SK-N-SH (cell line): ENCODE data around the gene GAN. TPM values are rescaled to one million over a fixed set of nuclear protein-coding genes. Genes with fewer than 3 reads are reported as not detected.

Experiments used
- CTCF ChIA-PET: fragments of 300-600, 350-600 bp; formaldehyde crosslinking; extraction: SDS; loops from one replicate; lab custom pipeline; 2021; lab: Yijun Ruan, JAX
- POLR2A ChIA-PET: fragments of 350-600 bp; sonication (Branson Sonifier 250); formaldehyde crosslinking; extraction: SDS; loops from one replicate; lab custom pipeline; 2020; ENCODE audit warnings: antibody characterized with exemption, inconsistent platforms; lab: Yijun Ruan, JAX
- DNase-seq: peaks from one replicate; pipeline ENCODE4 v3.0.0; 2012
- H2AFZ ChIP-seq: fragments of 200-600 bp; sonication (generic); 2 replicates; pipeline ENCODE4 v1.8.1; 2016; ENCODE audit warnings: antibody characterized with exemption, mild to moderate bottlenecking, low read depth
- H3F3A ChIP-seq: fragments of 200-600 bp; sonication (generic); replicated peaks from 2 replicates; pipeline ENCODE3; 2016; ENCODE audit warnings: antibody characterized with exemption, mild to moderate bottlenecking; ENCODE audit not compliant: insufficient read depth
- H3K27ac ChIP-seq, 2 experiments: fragments of 200-500 bp in 1 of 2; fragments of 200-600 bp in 1 of 2; sonication (Bioruptor generic) in 1 of 2; sonication (generic), shearing (Covaris generic) in 1 of 2; 2 replicates each; pipeline versions ENCODE4 v1.5.1 to v1.6.1; 2014 to 2016; ENCODE audit warnings: low read depth in 2 of 2, inconsistent platforms in 1 of 2, low read length in 1 of 2, mild to moderate bottlenecking in 1 of 2, mixed read lengths in 1 of 2
- H3K27me3 ChIP-seq: fragments of 200-600 bp; sonication (generic), shearing (Covaris generic); 2 replicates; pipeline ENCODE4 v1.6.1; 2016; ENCODE audit warnings: mixed run types; ENCODE audit not compliant: insufficient read depth
- H3K36me3 ChIP-seq, 2 experiments: fragments of 200-500 bp in 1 of 2; fragments of 200-600 bp in 1 of 2; sonication (Bioruptor generic) in 1 of 2; sonication (generic) in 1 of 2; replicated peaks in 1 of 2; 2 replicates each; pipeline versions ENCODE3 to v1.5.1; 2014 to 2016; ENCODE audit warnings: low read length in 1 of 2, mild to moderate bottlenecking in 1 of 2; ENCODE audit not compliant: insufficient read depth in 2 of 2, control insufficient read depth in 1 of 2
- H3K4me1 ChIP-seq, 2 experiments: fragments of 200-500 bp in 1 of 2; fragments of 200-600 bp in 1 of 2; sonication (Bioruptor generic) in 1 of 2; sonication (generic), shearing (Covaris generic) in 1 of 2; 2 replicates each; pipeline versions ENCODE4 v1.5.1 to v1.6.1; 2014 to 2016; ENCODE audit warnings: low read depth in 1 of 2, low read length in 1 of 2, mixed run types in 1 of 2; ENCODE audit not compliant: insufficient read depth in 2 of 2, control insufficient read depth in 1 of 2
- H3K4me2 ChIP-seq: fragments of 200-600 bp; sonication (generic), shearing (Covaris generic); 2 replicates; pipeline ENCODE4 v1.6.1; 2017; ENCODE audit warnings: mixed run types
- H3K4me3 ChIP-seq, 2 experiments: fragments of 200-500 bp in 1 of 2; fragments of 200-600 bp in 1 of 2; sonication (Bioruptor generic) in 1 of 2; sonication (generic), shearing (Covaris generic) in 1 of 2; 2 replicates each; pipeline versions ENCODE4 v1.5.1 to v1.8.1; 2014 to 2016; ENCODE audit warnings: low read depth in 2 of 2, inconsistent platforms in 1 of 2, low read length in 1 of 2, mild to moderate bottlenecking in 1 of 2, mixed read lengths in 1 of 2, moderate library complexity in 1 of 2
- H3K79me2 ChIP-seq: fragments of 200-600 bp; sonication (generic); 2 replicates; pipeline ENCODE4 v1.8.1; 2017; ENCODE audit warnings: mild to moderate bottlenecking; ENCODE audit not compliant: insufficient read depth
- H3K9ac ChIP-seq: fragments of 200-600 bp; sonication (generic); 2 replicates; pipeline ENCODE4 v1.6.1; 2017; ENCODE audit warnings: mixed run types
- H3K9me2 ChIP-seq: fragments of 200-600 bp; sonication (generic); 2 replicates; pipeline ENCODE4 v1.6.1; 2017; ENCODE audit warnings: mixed run types
- H3K9me3 ChIP-seq: fragments of 200-600 bp; sonication (generic); 2 replicates; pipeline ENCODE4 v1.6.1; 2017; ENCODE audit warnings: mixed run types, mild to moderate bottlenecking, moderate library complexity
- H4K20me1 ChIP-seq: fragments of 200-600 bp; sonication (generic); 2 replicates; pipeline ENCODE4 v1.6.1; 2017; ENCODE audit warnings: mild to moderate bottlenecking, mixed run types; ENCODE audit not compliant: insufficient read depth
- CHD2 ChIP-seq: fragments of 150-350 bp; IDR thresholded peaks from 2 replicates; pipeline ENCODE4 v1.6.1; 2018; ENCODE audit warnings: low read length; ENCODE audit not compliant: partially characterized antibody
- EP300 ChIP-seq, 2 experiments: IDR thresholded peaks; 2 replicates each; pipeline versions ENCODE4 v1.4.0 to v1.6.1; 2012; ENCODE audit warnings: borderline replicate concordance in 1 of 2, low read depth in 1 of 2, low read length in 1 of 2
- FOXJ3 ChIP-seq: sonication (generic); formaldehyde crosslinking; IDR thresholded peaks from 2 replicates; pipeline ENCODE4 v1.5.1; 2020; ENCODE audit warnings: mild to moderate bottlenecking, missing genetic modification reagents
- FOXM1 ChIP-seq: IDR thresholded peaks from 2 replicates; pipeline ENCODE4 v1.4.0; 2012; ENCODE audit warnings: low read depth, mild to moderate bottlenecking
- IRF3 ChIP-seq: fragments of 150-350 bp; IDR thresholded peaks from 2 replicates; pipeline ENCODE4 v1.6.1; 2016; ENCODE audit warnings: mild to moderate bottlenecking, low read depth, low read length
- NFIC ChIP-seq: IDR thresholded peaks from 2 replicates; pipeline ENCODE4 v1.4.0; 2012; ENCODE audit warnings: borderline replicate concordance
- PBX3 ChIP-seq: IDR thresholded peaks from 2 replicates; pipeline ENCODE4; 2012
- POLR2AphosphoS5 ChIP-seq: IDR thresholded peaks from 2 replicates; pipeline ENCODE4 v1.6.1; 2012; ENCODE audit warnings: low read depth, low read length
- RCOR1 ChIP-seq: fragments of 150-350 bp; IDR thresholded peaks from 2 replicates; pipeline ENCODE4 v1.6.1; 2017; ENCODE audit warnings: antibody characterized with exemption, low read length
- TAF1 ChIP-seq: IDR thresholded peaks from 2 replicates; pipeline ENCODE4 v1.6.1; 2012; ENCODE audit warnings: low read depth, mild to moderate bottlenecking, low read length, moderate library complexity, borderline replicate concordance
- TEAD4 ChIP-seq: IDR thresholded peaks from 2 replicates; pipeline ENCODE4 v1.4.0; 2012; ENCODE audit warnings: mild to moderate bottlenecking, borderline replicate concordance; ENCODE audit not compliant: insufficient read depth
- USF1 ChIP-seq: IDR thresholded peaks from 2 replicates; pipeline ENCODE4 v1.4.0; 2012; ENCODE audit warnings: low read depth, borderline replicate concordance
- WGBS: methylation state at CpG from one replicate; pipeline ENCODE4 v1.1.6; 2017; ENCODE audit warnings: low lambda C conversion rate; 5-methylcytosine and 5-hydroxymethylcytosine counted together
- polyA plus RNA-seq, 3 experiments: library from polyadenylated mRNA; depleted of rRNA; stranded (reverse); fragments of >200 nt; gene quantifications; 2 replicates each; pipeline ENCODE4 v1.2.3, GENCODE V29; 2012

GAN gene
- polyA plus RNA-seq, 1 of the 3 experiments (the other 2 are of a cell fraction): 0.79 TPM

- TF ChIP-seq TAF1 (no peak), FOXJ3 (CRISPR knock-in tag) (no peak), NFIC (no peak), EP300 (IDR thresholded peaks at IDR 0.05; ENCODE audit: borderline replicate concordance in 1 of 2, low read depth in 1 of 2, low read length in 1 of 2) (no peak), FOXM1 (no peak), RCOR1 (no peak), USF1 (no peak), PBX3 (no peak)
Measured at GRCh38 chr16:81353895-81354294, 39.1 kb downstream of the GAN start (continued).

- Histone ChIP-seq H3K4me1 (no peaks in the 10 kb centered on the region), H3K4me2 (no peak overlapping the region), H3K9me3 (no peaks in the 10 kb centered on the region), H4K20me1 (no peaks in the 10 kb centered on the region), H3K27ac (no peak overlapping the region), H3K9me2 (no peaks in the 10 kb centered on the region), H3F3A (no peaks in the 10 kb centered on the region), H3K79me2 (0 out of 2 replicates have a peak, but pooled peaks cover 7% of the 10 kb centered on the region), H3K27me3 (no peaks in the 10 kb centered on the region), H3K36me3 (peaks cover 14 to 19% of the 10 kb centered on the region in 2 experiments)
- ChIA-PET CTCF (interaction anchor here (1.3 kb wide), 1 partner anchor 372 kb away, joined by 3 read pairs; no protein-coding TSS in a partner anchor), POLR2A (no interaction called here)
- TF ChIP-seq TEAD4: no peak
- TF ChIP-seq POLR2AphosphoS5: no peak
- no peak for TF ChIP-seq IRF3
- no peak for TF ChIP-seq FOXJ3 (CRISPR knock-in tag)
- no peak for TF ChIP-seq CHD2
- TF ChIP-seq PBX3: no peak
- TF ChIP-seq, all 33 proteins: peak for 0
- Histone ChIP-seq H3K4me3 (no peak overlapping the region), H2AFZ (no peak overlapping the region), H3K9ac (no peak overlapping the region)
- 93% methylated on average over 9 of the region's 9 CpGs for WGBS
- DNase-seq: no peak
Measured at GRCh38 chr16:81357711-81358260, 43.0 kb downstream of the GAN start.
